ENCODE measurements around the gene POTEJ.
"Not testable (repeated sequence)": the region's sequence is repeated elsewhere in the genome, so short reads cannot be mapped to it uniquely, and the experiment has no call there.

DNA sequence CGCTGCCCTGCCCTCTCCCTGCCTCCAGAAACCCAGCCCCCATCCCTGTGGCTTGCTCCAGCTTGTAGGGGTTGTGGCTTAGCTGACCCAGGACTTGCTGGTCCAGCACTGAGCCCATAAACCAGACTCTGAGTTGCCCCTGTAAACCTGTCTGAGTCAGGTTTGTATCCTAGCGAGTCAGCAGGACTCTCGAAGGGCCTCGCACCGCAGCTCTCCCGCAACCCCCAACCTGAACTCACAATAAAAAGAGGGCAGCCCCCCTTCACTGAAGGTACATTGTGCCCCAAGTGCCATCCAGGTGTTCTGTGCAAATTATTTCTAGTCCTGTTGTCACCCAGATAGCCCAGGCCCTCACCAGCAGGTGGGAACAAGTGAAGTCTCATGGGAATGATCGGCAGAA, 29.7 kb upstream of the POTEJ start:
- TF ChIP-seq EZH2 (IDR thresholded peaks at IDR 0.05; ENCODE audit: insufficient read depth, poor library complexity, severe bottlenecking); EZH2phosphoT487 (IDR thresholded peaks at IDR 0.05; ENCODE audit: insufficient read depth, low read depth): not testable (repeated sequence)

All from GM23248 (cell line).